Endothelial cell of umbilical vein (primary cell): ENCODE results near the gene FUT7.

Experiments
- CTCF ChIP-seq, 2 donors: IDR thresholded peaks; 1 replicate in 1 of 2; 2 replicates in 1 of 2; pipeline ENCODE4 v1.5.1; 2011; ENCODE audit warnings: low read length in 2 of 2, mild to moderate bottlenecking in 2 of 2, moderate library complexity in 2 of 2, control low read depth in 1 of 2, inconsistent platforms in 1 of 2, low read depth in 1 of 2; ENCODE audit not compliant: insufficient read depth in 1 of 2; ENCODE audit errors: extremely low read depth in 1 of 2
- EZH2 ChIP-seq: IDR thresholded peaks from 2 replicates; pipeline ENCODE4 v1.6.1; 2012; ENCODE audit warnings: borderline replicate concordance, low read depth, mild to moderate bottlenecking, moderate library complexity, low read length, inconsistent platforms; ENCODE audit not compliant: severe bottlenecking
- JUN ChIP-seq: IDR thresholded peaks from 2 replicates; pipeline ENCODE4 v1.6.1; 2011; ENCODE audit warnings: borderline replicate concordance, low read depth; ENCODE audit not compliant: insufficient read length, insufficient read depth
- MAX ChIP-seq: IDR thresholded peaks from 2 replicates; pipeline ENCODE4 v1.6.1; 2011; ENCODE audit not compliant: insufficient read depth, insufficient read length
- POLR2A ChIP-seq: IDR thresholded peaks from 2 replicates; pipeline ENCODE4 v1.6.1; 2012; ENCODE audit warnings: low read depth, mild to moderate bottlenecking, control low read depth, low read length
- POLR2AphosphoS5 ChIP-seq: IDR thresholded peaks from 2 replicates; pipeline ENCODE4 v1.6.1; 2012; ENCODE audit warnings: low read depth, mild to moderate bottlenecking, control low read depth, low read length, moderate library complexity; ENCODE audit not compliant: insufficient read depth

- TF ChIP-seq POLR2AphosphoS5 (no peak), POLR2A (no peak), MAX (no peak), CTCF (IDR thresholded peaks at IDR 0.05; ENCODE audit: extremely low read depth in 1 of 2, insufficient read depth in 1 of 2, low read depth in 1 of 2, low read length in 2 of 2) (no peak), EZH2 (no peak), JUN (no peak)
Measured at GRCh38 chr9:136990242-136990911, 41.5 kb downstream of the FUT7 start.
